Stimulated activated CD4-positive, alpha-beta T cell treated with anti-CD3 and anti-CD28 coated beads, Interleukin-1b, Interleukin-23, amount 100 ng/mL, for 24 hours (primary cell): ENCODE data around the gene SLC17A1.
"Not testable (repeated sequence)": the region's sequence is repeated elsewhere in the genome, so short reads cannot be mapped to it uniquely, and the experiment has no call there.

Experiments
- DNase-seq, 4 experiments: peaks; one replicate each; pipeline ENCODE4 v3.0.0-alpha.2; 2020; ENCODE audit warnings: low read depth in 4 of 4, low spot score in 1 of 4

The SLC17A1 gene

GRCh38 chr6:25757936-25758642, 73.8 kb downstream of the SLC17A1 start:
- DNase-seq = no peak

DNA sequence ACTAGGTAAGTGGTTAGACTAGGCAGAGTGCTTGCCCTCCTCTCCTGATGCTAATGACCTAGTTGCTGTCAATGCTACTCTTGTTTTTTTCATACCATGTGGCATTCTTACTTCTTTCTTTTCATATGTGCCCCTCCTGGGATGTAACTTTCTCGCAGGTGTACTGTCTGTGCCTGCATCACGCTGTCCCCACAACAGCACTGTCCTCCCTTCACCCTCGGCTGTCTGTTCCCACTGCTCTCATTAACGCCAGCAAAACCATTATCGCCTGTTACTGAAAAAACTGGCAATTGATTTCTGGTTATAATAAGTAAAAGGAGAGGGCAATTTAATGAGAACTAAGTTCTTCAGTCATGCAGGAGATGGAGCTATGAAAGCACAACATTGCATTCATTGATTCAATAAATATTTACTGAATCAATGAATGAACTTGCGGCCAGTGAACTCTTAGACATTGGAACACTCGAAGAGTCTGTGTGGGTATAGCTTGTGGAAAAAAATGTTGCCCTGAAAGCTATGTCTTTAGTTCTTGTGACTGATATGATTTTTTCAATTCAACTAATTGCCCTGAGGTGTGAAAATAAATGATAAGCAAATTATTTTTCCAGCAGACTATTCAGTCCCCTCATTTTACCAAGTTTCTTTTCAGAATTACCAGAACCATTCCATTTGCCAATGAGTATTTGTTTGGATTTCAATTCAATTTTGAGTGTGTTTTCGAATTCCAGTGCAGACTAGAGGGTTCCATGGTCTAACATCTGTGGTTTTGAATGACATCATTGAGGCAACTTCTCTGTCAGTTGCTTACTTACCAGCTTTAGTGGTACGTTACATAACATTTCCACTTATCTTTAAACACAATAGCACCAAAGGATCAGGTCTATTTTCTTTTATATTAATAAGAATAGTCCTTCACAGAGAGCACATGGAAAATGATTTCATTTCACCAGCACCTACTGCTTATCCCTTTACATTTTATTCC, 75.2 kb downstream of the SLC17A1 start:
- DNase-seq = no peak

GRCh38 chr6:25755483-25755882, 76.4 kb downstream of the SLC17A1 start:
- DNase-seq = no peak

DNA sequence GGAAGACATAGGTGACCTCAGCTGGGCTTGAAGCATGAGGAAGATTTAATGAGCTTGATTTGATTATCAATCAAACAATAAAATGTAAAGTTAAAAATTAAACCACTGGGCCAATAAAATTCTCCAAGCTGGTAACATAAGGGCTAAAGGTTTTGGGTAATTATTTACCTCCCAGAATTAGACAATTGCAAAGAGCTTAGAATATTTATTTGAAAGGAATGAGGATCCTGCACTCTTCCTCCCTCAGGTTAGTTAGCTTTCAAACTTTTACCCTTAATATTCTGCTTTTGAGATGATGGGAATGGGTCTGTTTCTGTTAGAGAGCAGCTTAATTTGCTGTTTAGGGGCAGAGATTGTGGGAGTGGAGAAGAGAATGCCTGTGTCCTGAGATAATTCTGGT, 77.3 kb downstream of the SLC17A1 start, which contains the start of gene SLC17A4:
TSS of gene SLC17A4 (plus strand) at position 208 of the 400 bp plus-strand sequence. CDS start 7,221 bp downstream, outside the sequence.
- no peak for DNase-seq

DNA sequence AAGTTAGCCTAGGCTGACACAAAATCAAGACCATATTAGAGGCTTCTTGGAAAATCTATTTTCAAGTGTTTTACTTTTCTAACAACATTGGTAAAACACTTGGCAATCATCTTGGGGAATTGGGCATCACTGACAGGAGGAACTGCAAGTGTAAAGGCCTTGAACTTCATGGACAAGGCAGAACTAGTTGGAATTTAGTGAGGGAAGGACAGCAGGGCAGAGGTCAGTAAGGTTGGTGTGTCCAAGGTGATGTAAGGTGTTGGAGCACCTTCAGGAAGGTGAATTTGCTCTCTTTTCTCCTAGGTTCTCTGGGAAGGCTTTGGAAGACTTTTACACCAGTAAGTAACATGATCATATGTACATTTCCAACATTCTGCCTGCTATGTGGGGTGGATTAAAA, 78.8 kb downstream of the SLC17A1 start:
- no peak for DNase-seq

- no peak for DNase-seq
These were observed 80.9 kb downstream of the SLC17A1 start for GRCh38 chr6:25750906-25751305.

GRCh38 chr6:25749837-25750236, 82.0 kb downstream of the SLC17A1 start:
- no peak for DNase-seq

GRCh38 chr6:25748601-25749517, 83.0 kb downstream of the SLC17A1 start:
- DNase-seq = not testable (repeated sequence)

DNA sequence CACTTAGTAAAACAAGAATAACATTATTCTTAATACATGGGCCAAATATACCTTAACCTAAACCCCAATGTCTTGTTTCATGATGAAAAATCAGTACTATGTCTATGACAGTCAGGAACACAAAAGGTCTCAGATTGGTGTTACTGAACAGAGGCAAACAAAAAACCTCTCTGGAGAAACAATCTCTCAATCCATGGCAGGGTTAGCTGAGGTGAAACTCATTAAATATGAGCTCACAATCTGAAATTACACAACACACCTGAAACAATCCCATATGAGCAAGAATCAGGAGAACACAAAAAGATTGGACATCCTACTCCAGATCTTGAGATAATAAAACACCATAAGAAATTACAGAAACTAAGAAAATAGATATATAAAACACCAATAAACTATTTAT, 83.8 kb downstream of the SLC17A1 start:
- no peak for DNase-seq

- DNase-seq = no peak
These were observed 84.4 kb downstream of the SLC17A1 start for GRCh38 chr6:25747477-25747876.

- DNase-seq = no peak
These were observed 84.9 kb downstream of the SLC17A1 start for GRCh38 chr6:25746968-25747367.

GRCh38 chr6:25745836-25746235, 86.0 kb downstream of the SLC17A1 start:
- no peak for DNase-seq

DNA sequence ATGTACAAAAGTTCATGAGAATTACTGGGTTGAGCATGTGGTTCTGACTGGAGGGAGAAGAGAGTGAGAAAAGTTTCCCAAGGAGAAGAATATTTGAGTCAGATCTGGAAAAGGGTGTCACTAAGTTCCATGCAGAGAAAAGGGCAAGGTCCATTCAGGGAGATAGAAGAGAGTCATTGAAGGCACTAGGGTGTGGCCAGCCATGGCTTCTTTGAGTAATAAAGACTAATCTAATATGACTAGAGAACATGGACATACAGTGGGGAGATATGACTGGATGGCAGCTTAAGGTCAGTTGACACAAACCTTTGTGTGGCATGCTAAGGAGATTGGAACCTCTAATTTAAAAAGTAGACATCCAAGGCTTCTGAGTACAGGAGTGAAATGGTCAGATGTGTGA, 88.0 kb downstream of the SLC17A1 start:
- DNase-seq = no peak

GRCh38 chr6:25735261-25735660, 96.6 kb downstream of the SLC17A1 start:
- no peak for DNase-seq
